GM10248 (cell line): Measurements from ENCODE around the gene SFMBT2.

Experiments
- CTCF ChIA-PET: fragments of 300-600 bp; sonication (Branson Sonifier 250); formaldehyde crosslinking; extraction: SDS; loops from one replicate; lab custom pipeline; 2021; ENCODE audit warnings: antibody characterized with exemption; lab: Yijun Ruan, JAX
- POLR2A ChIA-PET: fragments of 350-650 bp; sonication (Branson Sonifier 250); formaldehyde crosslinking; extraction: SDS; loops from one replicate; lab custom pipeline; 2020; ENCODE audit warnings: antibody characterized with exemption; lab: Yijun Ruan, JAX
- DNase-seq: peaks from one replicate; pipeline ENCODE4 v3.0.0; 2012; ENCODE audit errors: extremely low spot score
- TF ChIP-seq, protein P1 (sequence below): IDR thresholded peaks from 2 replicates; pipeline ENCODE4 v1.5.1; 2012; ENCODE audit warnings: mild to moderate bottlenecking, low read depth; ENCODE audit errors: extremely low read depth, missing control alignments, control extremely low read depth

Gene SFMBT2

DNA sequence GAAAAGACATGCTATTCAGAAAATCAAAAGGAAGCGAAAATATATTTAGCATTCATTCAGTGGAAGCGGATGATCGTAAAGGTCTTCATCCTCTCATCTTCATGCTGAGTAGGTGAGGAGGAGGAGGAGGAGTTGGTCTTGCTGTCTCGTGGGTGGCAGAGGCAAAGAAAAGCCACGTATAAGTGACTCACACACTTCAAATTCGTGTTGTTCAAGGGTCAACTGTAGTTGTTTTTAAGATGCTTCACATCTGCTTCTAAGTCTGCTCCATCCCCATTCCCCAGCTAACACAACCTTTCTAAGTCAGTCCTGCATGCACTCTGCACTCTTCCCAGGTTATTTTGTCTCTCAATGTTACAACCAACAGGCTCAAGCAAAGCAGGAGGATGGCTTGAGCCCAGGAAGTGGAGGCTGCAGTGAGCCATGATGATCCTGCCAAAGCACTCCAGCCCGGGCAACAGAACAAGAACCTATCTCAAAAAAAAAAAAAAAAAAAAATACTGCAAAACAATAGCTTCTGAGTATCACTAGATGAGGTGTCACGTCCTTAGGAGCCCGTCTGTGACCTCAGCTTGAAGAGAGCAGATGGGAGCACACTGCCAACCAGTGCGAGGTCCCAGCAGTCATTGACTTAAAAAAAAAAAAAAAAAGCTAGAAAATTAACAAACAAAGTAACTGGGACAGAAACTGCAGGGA lies 70.5 kb downstream of the SFMBT2 start:
- ChIA-PET CTCF (interaction anchor here (1.1 to 2.0 kb wide), 5 partner anchors 9 to 420 kb away, joined by 3 to 6 read pairs (median 5); no protein-coding TSS in a partner anchor), POLR2A (interaction anchor here (0.6 kb wide), 1 partner anchor 32 kb away, joined by 3 read pairs; no protein-coding TSS in a partner anchor)
- DNase-seq, result no peak
- TF ChIP-seq, protein P1, sequence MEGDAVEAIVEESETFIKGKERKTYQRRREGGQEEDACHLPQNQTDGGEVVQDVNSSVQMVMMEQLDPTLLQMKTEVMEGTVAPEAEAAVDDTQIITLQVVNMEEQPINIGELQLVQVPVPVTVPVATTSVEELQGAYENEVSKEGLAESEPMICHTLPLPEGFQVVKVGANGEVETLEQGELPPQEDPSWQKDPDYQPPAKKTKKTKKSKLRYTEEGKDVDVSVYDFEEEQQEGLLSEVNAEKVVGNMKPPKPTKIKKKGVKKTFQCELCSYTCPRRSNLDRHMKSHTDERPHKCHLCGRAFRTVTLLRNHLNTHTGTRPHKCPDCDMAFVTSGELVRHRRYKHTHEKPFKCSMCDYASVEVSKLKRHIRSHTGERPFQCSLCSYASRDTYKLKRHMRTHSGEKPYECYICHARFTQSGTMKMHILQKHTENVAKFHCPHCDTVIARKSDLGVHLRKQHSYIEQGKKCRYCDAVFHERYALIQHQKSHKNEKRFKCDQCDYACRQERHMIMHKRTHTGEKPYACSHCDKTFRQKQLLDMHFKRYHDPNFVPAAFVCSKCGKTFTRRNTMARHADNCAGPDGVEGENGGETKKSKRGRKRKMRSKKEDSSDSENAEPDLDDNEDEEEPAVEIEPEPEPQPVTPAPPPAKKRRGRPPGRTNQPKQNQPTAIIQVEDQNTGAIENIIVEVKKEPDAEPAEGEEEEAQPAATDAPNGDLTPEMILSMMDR, result no peak

GRCh38 chr10:7339510-7339909 lies 71.3 kb downstream of the SFMBT2 start:
- TF ChIP-seq, protein P1, result no peak
- no peak for DNase-seq
- POLR2A ChIA-PET, result no interaction called here
- CTCF ChIA-PET, result interaction anchor here (1.3 to 2.0 kb wide), 2 partner anchors 38 to 419 kb away, joined by 3 to 5 read pairs; no protein-coding TSS in a partner anchor

- ChIA-PET CTCF (no interaction called here), POLR2A (no interaction called here)
- TF ChIP-seq, protein P1, result no peak
- no peak for DNase-seq
Observed at GRCh38 chr10:7338469-7338868, 72.4 kb downstream of the SFMBT2 start.

DNA sequence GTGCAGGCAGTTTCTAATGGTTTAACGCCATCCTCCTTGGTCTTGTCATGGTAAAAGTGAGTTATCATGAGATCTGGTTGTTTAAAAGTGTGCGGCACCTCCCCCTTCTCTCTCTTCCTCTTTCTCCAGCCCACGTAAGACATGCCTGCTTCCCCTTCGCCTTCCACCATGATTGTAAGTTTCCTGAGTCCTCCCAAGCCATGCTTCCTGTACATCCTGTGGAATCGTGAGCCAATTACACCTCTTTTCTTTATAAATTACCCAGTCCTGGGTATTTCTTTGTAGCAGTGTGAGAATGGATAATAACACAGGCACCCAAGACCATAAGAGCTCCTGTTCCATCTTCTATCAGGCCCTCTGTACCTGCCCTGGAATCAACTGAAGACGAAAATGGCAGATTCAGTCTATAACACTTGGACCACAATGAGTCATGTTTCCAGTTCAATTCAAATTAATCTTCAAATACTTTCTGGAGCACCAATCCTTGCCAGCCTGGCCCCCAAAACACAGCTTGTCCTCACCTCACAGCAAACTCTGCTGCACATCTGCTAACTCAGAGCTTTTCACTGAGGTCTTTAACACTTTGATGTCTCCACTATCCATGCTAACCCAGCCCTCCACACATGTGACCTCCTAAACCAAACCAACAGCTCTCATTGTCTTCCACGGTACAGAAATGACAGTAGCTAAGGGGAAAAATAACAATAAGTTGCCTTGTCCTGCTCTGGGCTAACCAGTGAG lies 73.2 kb downstream of the SFMBT2 start:
- peak; percentile 57 for DNase-seq
- CTCF ChIA-PET, result no interaction called here

DNA sequence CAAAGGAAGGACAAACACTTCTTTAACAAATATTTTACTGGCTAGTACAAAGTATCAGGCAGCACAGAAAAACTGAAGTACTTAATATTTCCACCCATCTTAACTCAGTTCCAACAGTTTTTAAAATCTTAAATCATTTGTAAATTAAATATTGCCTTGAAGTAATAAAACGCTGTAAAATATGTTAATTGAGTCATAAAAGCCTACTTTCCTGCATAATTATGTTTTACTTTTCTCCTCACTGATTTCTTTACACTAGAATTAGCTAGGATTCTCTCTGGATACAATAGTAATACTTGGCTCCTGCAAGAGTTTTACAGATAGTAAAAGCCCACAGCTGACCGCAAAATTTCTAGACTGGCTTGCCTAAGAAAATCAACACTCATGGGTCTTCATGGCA lies 74.9 kb downstream of the SFMBT2 start:
- no peak for DNase-seq
- TF ChIP-seq, protein P1, result no peak
- ChIA-PET CTCF (no interaction called here), POLR2A (no interaction called here)

More for the DNA sequence above, 73.2 kb downstream of the SFMBT2 start:
- POLR2A ChIA-PET, result no interaction called here
- TF ChIP-seq, protein P1, result no peak

GRCh38 chr10:7334642-7334964 lies 76.2 kb downstream of the SFMBT2 start:
- DNase-seq, result no peak
- CTCF ChIA-PET, result interaction anchor here (1.2 kb wide), 1 partner anchor 12 kb away, joined by 3 read pairs; no protein-coding TSS in a partner anchor
- POLR2A ChIA-PET, result no interaction called here

More at GRCh38 chr10:7334642-7334964, 76.2 kb downstream of the SFMBT2 start:
- TF ChIP-seq, protein P1, result no peak
